Measurements from ENCODE around the gene SFXN5.

GRCh38 chr2:73116182-73116960, 44.9 kb upstream of the SFXN5 start:
- TF ChIP-seq CTCF (optimal IDR thresholded peaks at IDR 0.05 in 1 of 3, IDR thresholded peaks at IDR 0.05 in 1 of 3, conservative IDR thresholded peaks at IDR 0.05 in 1 of 3; ENCODE audit: extremely low read depth in 1 of 3, insufficient read depth in 2 of 3, low read length in 3 of 3) (no peak), EZH2 (IDR thresholded peaks at IDR 0.05; ENCODE audit: low read length) (no peak)
